ENCODE measurements around the gene NPIPB6. TPM values are rescaled to one million over a fixed set of nuclear protein-coding genes. Genes with fewer than 3 reads are reported as not detected.

NPIPB6 gene
- total and polyA plus RNA-seq, 4 donors: 0.42 to 0.75 TPM; not detected in 2

DNA sequence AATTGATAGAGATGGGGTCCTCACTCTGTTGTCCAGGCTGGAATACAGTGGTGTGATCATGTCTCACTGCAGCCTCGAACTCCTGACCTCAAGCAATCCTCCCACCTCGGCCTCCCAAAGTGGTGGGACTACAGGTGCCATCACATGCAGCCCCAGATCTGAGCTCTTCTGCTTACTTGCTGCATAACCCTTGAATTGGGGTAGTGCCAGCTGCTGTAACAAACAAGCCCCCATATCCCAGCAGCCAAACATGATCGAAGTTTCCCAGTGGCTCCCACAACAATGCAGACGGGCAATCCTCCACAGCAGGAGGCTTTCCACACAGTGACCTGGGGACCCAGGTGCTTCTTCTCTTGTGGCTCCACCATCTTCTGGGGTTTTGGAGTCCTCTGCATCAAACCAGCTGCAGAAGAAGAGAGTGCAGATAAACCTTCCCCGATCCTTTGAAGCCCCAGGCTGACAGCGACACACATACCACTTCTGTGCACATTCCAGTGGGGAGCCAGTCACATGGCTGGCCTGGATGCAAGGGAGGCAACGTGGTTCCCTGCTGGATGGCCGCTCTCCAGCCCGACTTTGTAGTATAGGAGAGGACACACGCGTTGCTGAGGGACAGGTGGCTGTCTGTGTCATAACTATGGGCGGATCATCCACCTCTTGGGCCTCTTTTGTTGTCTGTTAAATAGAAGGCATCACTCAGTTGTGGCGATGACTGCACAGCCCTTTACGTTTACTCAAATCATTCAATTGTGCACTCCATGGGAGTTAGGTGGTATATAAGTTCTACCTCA, 54.3 kb downstream of the NPIPB6 start:
- no peaks in the 10 kb centered on the region for H3K9me3 ChIP-seq (ENCODE audit: control insufficient read depth in 4 of 4, low read length in 3 of 4)
- H3K4me3 ChIP-seq (ENCODE audit: low read depth in 1 of 3, low read length in 3 of 3): no peak overlapping the region
- no peak overlapping the region for H3K27ac ChIP-seq (ENCODE audit: low read depth in 1 of 2, low read length in 2 of 2)
- WGBS: 95% methylated on average over 14 of the region's 14 CpGs
- H3K9ac ChIP-seq (ENCODE audit: low read depth in 1 of 2, low read length in 2 of 2): no peak overlapping the region
- TF ChIP-seq FOXA2 (IDR thresholded peaks at IDR 0.05) (no peak), RAD21 (IDR thresholded peaks at IDR 0.05) (no peak), RXRA (IDR thresholded peaks at IDR 0.05) (no peak), JUND (IDR thresholded peaks at IDR 0.05) (no peak), HNF4G (IDR thresholded peaks at IDR 0.05) (no peak), HNF4A (conservative IDR thresholded peaks at IDR 0.05) (no peak), NR2F2 (IDR thresholded peaks at IDR 0.05) (no peak), CTCF (IDR thresholded peaks at IDR 0.05; ENCODE audit: low read depth, low read length, missing input control) (no peak), SP1 (IDR thresholded peaks at IDR 0.05) (no peak), GABPA (IDR thresholded peaks at IDR 0.05 in 1 of 2, conservative IDR thresholded peaks at IDR 0.05 in 1 of 2) (no peak), EGR1 (IDR thresholded peaks at IDR 0.05; ENCODE audit: low read depth in 2 of 2) (no peak), FOXA1 (IDR thresholded peaks at IDR 0.05) (no peak), TAF1 (conservative IDR thresholded peaks at IDR 0.05) (no peak)
- TF ChIP-seq, protein P1, sequence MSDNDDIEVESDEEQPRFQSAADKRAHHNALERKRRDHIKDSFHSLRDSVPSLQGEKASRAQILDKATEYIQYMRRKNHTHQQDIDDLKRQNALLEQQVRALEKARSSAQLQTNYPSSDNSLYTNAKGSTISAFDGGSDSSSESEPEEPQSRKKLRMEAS (IDR thresholded peaks at IDR 0.05): no peak
- no peaks in the 10 kb centered on the region for H3K36me3 ChIP-seq (ENCODE audit: control insufficient read depth in 4 of 4, insufficient read depth in 3 of 4, low read depth in 1 of 4, low read length in 3 of 4)
- H3K4me1 ChIP-seq (ENCODE audit: control insufficient read depth in 4 of 4, insufficient read depth in 4 of 4, low read length in 3 of 4): peaks cover 0 to 4% (median 1%) of the 10 kb centered on the region in 4 donors
- DNase-seq (ENCODE audit: low spot score): no peak
- H3K27me3 ChIP-seq (ENCODE audit: control insufficient read depth in 4 of 4, insufficient read depth in 4 of 4, low read length in 3 of 4): no peaks in the 10 kb centered on the region

DNA sequence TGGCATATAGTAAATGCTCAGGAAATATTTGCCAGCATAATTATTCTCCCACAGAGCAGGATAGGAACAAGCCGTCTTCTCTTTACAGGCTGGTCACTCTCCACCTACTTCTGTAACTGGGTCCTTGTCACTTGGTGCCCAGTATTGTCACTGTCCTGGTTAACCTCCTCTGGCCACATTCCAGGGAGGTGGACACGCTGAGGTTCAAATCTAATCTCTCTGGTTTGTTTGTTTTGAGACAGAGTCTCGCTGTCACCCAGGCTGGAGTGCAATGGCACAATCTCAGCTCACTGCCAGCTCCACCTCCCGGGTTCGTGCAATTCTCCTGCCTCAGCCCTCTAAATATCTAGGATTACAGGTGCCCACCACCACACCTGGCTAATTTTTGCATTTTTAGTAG, 55.4 kb downstream of the NPIPB6 start:
- TF ChIP-seq TAF1 (conservative IDR thresholded peaks at IDR 0.05): no peak
- TF ChIP-seq YY1 (IDR thresholded peaks at IDR 0.05): no peak
- no peak for TF ChIP-seq ZBTB33 (IDR thresholded peaks at IDR 0.05)
- no peak for TF ChIP-seq EGR1 (IDR thresholded peaks at IDR 0.05; ENCODE audit: low read depth in 2 of 2)
- no peak for TF ChIP-seq GABPA (IDR thresholded peaks at IDR 0.05 in 1 of 2, conservative IDR thresholded peaks at IDR 0.05 in 1 of 2)
- TF ChIP-seq ATF3 (IDR thresholded peaks at IDR 0.05): no peak
- peak; percentile 53 for TF ChIP-seq REST (IDR thresholded peaks at IDR 0.05)
- TF ChIP-seq RAD21 (IDR thresholded peaks at IDR 0.05): no peak
- TF ChIP-seq, protein P1 (IDR thresholded peaks at IDR 0.05): no peak
- TF ChIP-seq FOXA2 (IDR thresholded peaks at IDR 0.05): peak; percentile 50
- TF ChIP-seq NR2F2 (IDR thresholded peaks at IDR 0.05): no peak
- TF ChIP-seq JUND (IDR thresholded peaks at IDR 0.05): peak in 1 of 2 donors; percentile 50
- TF ChIP-seq RXRA (IDR thresholded peaks at IDR 0.05): peak; percentile 81 to 90
- TF ChIP-seq HNF4G (IDR thresholded peaks at IDR 0.05): no peak
- no peak for TF ChIP-seq CTCF (IDR thresholded peaks at IDR 0.05; ENCODE audit: low read depth, low read length, missing input control)
- peak; percentile 60 to 67 for TF ChIP-seq HNF4A (conservative IDR thresholded peaks at IDR 0.05)
- peak; percentile 15 for TF ChIP-seq FOXA1 (IDR thresholded peaks at IDR 0.05)
- TF ChIP-seq SP1 (IDR thresholded peaks at IDR 0.05): peak; percentile 68
- H3K4me1 ChIP-seq (ENCODE audit: control insufficient read depth in 4 of 4, insufficient read depth in 4 of 4, low read length in 3 of 4): peaks cover 0 to 4% (median 1%) of the 10 kb centered on the region in 4 donors
- 39% methylated on average over 5 of the region's 5 CpGs for WGBS
- H3K9me3 ChIP-seq (ENCODE audit: control insufficient read depth in 4 of 4, low read length in 3 of 4): no peaks in the 10 kb centered on the region
- no peak overlapping the region for H3K27ac ChIP-seq (ENCODE audit: low read depth in 1 of 2, low read length in 2 of 2)
- no peak overlapping the region for H3K9ac ChIP-seq (ENCODE audit: low read depth in 1 of 2, low read length in 2 of 2)
- DNase-seq (ENCODE audit: low spot score): no peak
- H3K4me3 ChIP-seq (ENCODE audit: low read depth in 1 of 3, low read length in 3 of 3): no peak overlapping the region
- H3K36me3 ChIP-seq (ENCODE audit: control insufficient read depth in 4 of 4, insufficient read depth in 3 of 4, low read depth in 1 of 4, low read length in 3 of 4): no peaks in the 10 kb centered on the region
- no peaks in the 10 kb centered on the region for H3K27me3 ChIP-seq (ENCODE audit: control insufficient read depth in 4 of 4, insufficient read depth in 4 of 4, low read length in 3 of 4)

Measured in liver (tissue), 9 donors.